MCF 10A (cell line): ENCODE data around the gene ACAA2. TPM values are rescaled to one million over a fixed set of nuclear protein-coding genes. Genes with fewer than 3 reads are reported as not detected.
"Not testable (repeated sequence)": the region's sequence is repeated elsewhere in the genome, so short reads cannot be mapped to it uniquely, and the experiment has no call there.

ENCODE experiments used
- BruUV-seq: library from RNA; stranded (reverse); fragments of 400-500 nt; replicated peaks from 2 replicates; lab custom pipeline; 2021; lab: Mats Ljungman, UMichigan
- CTCF ChIA-PET: fragments of 300-600 bp; sonication (Branson Sonifier 250); formaldehyde crosslinking; extraction: SDS; loops from one replicate; lab custom pipeline; 2021; ENCODE audit warnings: antibody characterized with exemption, inconsistent platforms; lab: Yijun Ruan, JAX
- POLR2A ChIA-PET: fragments of 300-600, 350-650 bp; sonication (Branson Sonifier 250); formaldehyde crosslinking; extraction: SDS; loops from one replicate; lab custom pipeline; 2020; ENCODE audit warnings: antibody characterized with exemption, inconsistent platforms; lab: Yijun Ruan, JAX
- DNase-seq: peaks from one replicate; pipeline ENCODE4 v3.0.0-alpha.2; 2018; ENCODE audit not compliant: unreplicated experiment
- H3K27ac Mint-ChIP-seq: one replicate; pipeline ENCODE4 v1.8.0; 2022; ENCODE audit warnings: mild to moderate bottlenecking, low read depth, mixed read lengths; ENCODE audit not compliant: unreplicated experiment
- H3K27me3 Mint-ChIP-seq: one replicate; pipeline ENCODE4 v1.8.0; 2022; ENCODE audit warnings: mixed read lengths; ENCODE audit not compliant: insufficient read depth, unreplicated experiment
- H3K36me3 Mint-ChIP-seq: one replicate; pipeline ENCODE4 v1.8.0; 2022; ENCODE audit warnings: mild to moderate bottlenecking, moderate library complexity, mixed read lengths; ENCODE audit not compliant: insufficient read depth, unreplicated experiment
- H3K4me1 Mint-ChIP-seq: one replicate; pipeline ENCODE4 v1.8.0; 2022; ENCODE audit warnings: mixed read lengths; ENCODE audit not compliant: insufficient read depth, unreplicated experiment
- H3K4me3 Mint-ChIP-seq: one replicate; pipeline ENCODE4 v1.8.0; 2022; ENCODE audit warnings: mild to moderate bottlenecking, moderate library complexity, mixed read lengths; ENCODE audit not compliant: unreplicated experiment
- H3K9me3 Mint-ChIP-seq: one replicate; pipeline ENCODE4 v1.8.0; 2022; ENCODE audit warnings: mixed read lengths; ENCODE audit not compliant: unreplicated experiment
- CTCF ChIP-seq: fragments of 200-600 bp; IDR thresholded peaks from one replicate; pipeline ENCODE4 v1.8.0; 2022; ENCODE audit warnings: antibody characterized with exemption, mild to moderate bottlenecking; ENCODE audit not compliant: unreplicated experiment
- intact Hi-C: fragments of 100-400 bp; cut with micrococcal nuclease; formaldehyde crosslinking; loops from 2 replicates; pipeline ENCODE4 v1.14.1; 2022
- total RNA-seq: library from RNA; stranded (reverse); gene quantifications from 2 replicates; pipeline ENCODE4 v1.2.3, GENCODE V29; 2022

The ACAA2 gene
- total RNA-seq, 1 experiment from 2014 or later = 84.9 TPM

GRCh38 chr18:49788327-49788898 is 24.9 kb downstream of the ACAA2 start:
- TF ChIP-seq CTCF = no peak
- DNase-seq = no peak
- BruUV-seq = no TSS peak
- H3K36me3 Mint-ChIP-seq = peaks cover 62% of the 10 kb centered on the region
- H3K27me3 Mint-ChIP-seq = no peaks in the 10 kb centered on the region
- intact Hi-C loops = loop anchor here (1.0 kb wide), 1 partner anchor 70 kb away; no protein-coding TSS in a partner anchor
- peak overlapping the region; percentile 40 for H3K4me3 Mint-ChIP-seq
- CTCF ChIA-PET = interaction anchor here (0.9 to 3.1 kb wide), 3 partner anchors 50 to 229 kb away, joined by 4 to 10 read pairs (median 4); no protein-coding TSS in a partner anchor
- peak overlapping the region; percentile 69 for H3K27ac Mint-ChIP-seq
- H3K4me1 Mint-ChIP-seq = peaks cover 14% of the 10 kb centered on the region
- no peaks in the 10 kb centered on the region for H3K9me3 Mint-ChIP-seq
- POLR2A ChIA-PET = interaction anchor here (0.6 to 0.7 kb wide), 4 partner anchors 22 to 1250 kb away, joined by 3 to 4 read pairs (median 3); no protein-coding TSS in a partner anchor

- no peak for DNase-seq
- intact Hi-C loops = no loop called here
- H3K27me3 Mint-ChIP-seq = no peaks in the 10 kb centered on the region
- H3K9me3 Mint-ChIP-seq = no peaks in the 10 kb centered on the region
- TF ChIP-seq CTCF = no peak
- H3K36me3 Mint-ChIP-seq = peaks cover 58% of the 10 kb centered on the region
- ChIA-PET POLR2A (interaction anchor here (0.6 kb wide), 1 partner anchor 833 kb away, joined by 3 read pairs; no protein-coding TSS in a partner anchor), CTCF (interaction anchor here (2.6 to 3.9 kb wide), 2 partner anchors 17 to 73 kb away, joined by 18 to 31 read pairs; no protein-coding TSS in a partner anchor)
- H3K4me3 Mint-ChIP-seq = no peak overlapping the region
- no TSS peak for BruUV-seq
- H3K4me1 Mint-ChIP-seq = peaks cover 14% of the 10 kb centered on the region
- no peak overlapping the region for H3K27ac Mint-ChIP-seq
Observed at GRCh38 chr18:49786019-49786720, 27.2 kb downstream of the ACAA2 start.

- POLR2A ChIA-PET = interaction anchor here (0.5 to 2.5 kb wide), 10 partner anchors 10 to 275 kb away, joined by 3 to 13 read pairs (median 3); no protein-coding TSS in a partner anchor
- Mint-ChIP-seq H3K4me3 (no peak overlapping the region), H3K4me1 (peaks cover 14% of the 10 kb centered on the region), H3K9me3 (peaks cover 10% of the 10 kb centered on the region), H3K36me3 (peaks cover 58% of the 10 kb centered on the region), H3K27ac (no peak overlapping the region), H3K27me3 (no peaks in the 10 kb centered on the region)
- CTCF ChIA-PET = interaction anchor here (0.6 to 3.9 kb wide), 19 partner anchors 10 to 847 kb away, joined by 3 to 31 read pairs (median 4); no protein-coding TSS in a partner anchor
- intact Hi-C loops = loop anchor here (1.0 to 5.0 kb wide), 3 partner anchors 74 to 272 kb away; no protein-coding TSS in a partner anchor
- peak; percentile 31 for TF ChIP-seq CTCF
- DNase-seq = no peak
- BruUV-seq = no TSS peak
Observed at GRCh38 chr18:49784427-49785185, 28.7 kb downstream of the ACAA2 start.

- H3K4me1 Mint-ChIP-seq, H3K27me3 Mint-ChIP-seq, BruUV-seq, H3K4me3 Mint-ChIP-seq, H3K27ac Mint-ChIP-seq, DNase-seq: not testable (repeated sequence)
- Mint-ChIP-seq H3K9me3 (peaks cover 11% of the 10 kb centered on the region), H3K36me3 (peaks cover 54% of the 10 kb centered on the region)
- intact Hi-C loops = loop anchor here (1.0 to 5.0 kb wide), 3 partner anchors 75 to 271 kb away; no protein-coding TSS in a partner anchor
- POLR2A ChIA-PET = interaction anchor here (0.6 to 2.5 kb wide), 5 partner anchors 29 to 214 kb away, joined by 3 to 13 read pairs (median 3); no protein-coding TSS in a partner anchor
- CTCF ChIA-PET = interaction anchor here (0.5 to 3.9 kb wide), 13 partner anchors 15 to 1412 kb away, joined by 3 to 31 read pairs (median 4); no protein-coding TSS in a partner anchor
Observed at GRCh38 chr18:49783631-49784030, 29.7 kb downstream of the ACAA2 start.
